T-helper 17 cell (primary cell): Measurements from ENCODE around the gene CHD9. TPM values are rescaled to one million over a fixed set of nuclear protein-coding genes. Genes with fewer than 3 reads are reported as not detected.
"Not testable (repeated sequence)": the region's sequence is repeated elsewhere in the genome, so short reads cannot be mapped to it uniquely, and the experiment has no call there.

Source experiments
- ATAC-seq: fragments of 150-1000 bp; cut with Tn5 transposase; 2 replicates; pipeline ENCODE4 v1.10.0; 2021; ENCODE audit warnings: mild to moderate bottlenecking, moderate library complexity
- DNase-seq, 3 donors: peaks; one replicate each; pipeline versions ENCODE4 v3.0.0 to v3.0.0-alpha.2; 2020 to 2021
- H3K9me3 ChIP-seq: one replicate; pipeline ENCODE4 v1.7.0; 2013; ENCODE audit warnings: low read length, mild to moderate bottlenecking; ENCODE audit not compliant: control insufficient read depth, poor library complexity, severe bottlenecking
- H3K27ac Mint-ChIP-seq: one replicate; pipeline ENCODE4 v1.8.0; 2022; ENCODE audit warnings: mild to moderate bottlenecking, moderate library complexity, mixed read lengths
- H3K27me3 Mint-ChIP-seq: one replicate; pipeline ENCODE4 v1.8.0; 2022; ENCODE audit warnings: mixed read lengths
- H3K36me3 Mint-ChIP-seq: one replicate; pipeline ENCODE4 v1.8.0; 2022; ENCODE audit warnings: low read depth, mixed read lengths
- H3K4me1 Mint-ChIP-seq: one replicate; pipeline ENCODE4 v1.8.0; 2022; ENCODE audit warnings: mild to moderate bottlenecking, mixed read lengths
- H3K4me3 Mint-ChIP-seq: one replicate; pipeline ENCODE4 v1.8.0; 2022; ENCODE audit warnings: mild to moderate bottlenecking, moderate library complexity, mixed read lengths
- total RNA-seq, 4 donors: library from RNA in 2 of 4; stranded (reverse) in 2 of 4; gene quantifications; one replicate each; pipeline ENCODE4 v1.2.3 and lab custom pipeline; 2022 to 2026

Gene CHD9
- total RNA-seq, 2 donors from 2014 or later = 32.4 to 33.3 TPM

GRCh38 chr16:53036711-53037110, 18.1 kb upstream of the CHD9 start:
- ATAC-seq, H3K4me1 Mint-ChIP-seq, H3K4me3 Mint-ChIP-seq, H3K27ac Mint-ChIP-seq, H3K9me3 ChIP-seq, DNase-seq, H3K36me3 Mint-ChIP-seq: not testable (repeated sequence)
- H3K27me3 Mint-ChIP-seq = peaks cover 32% of the 10 kb centered on the region

- Mint-ChIP-seq H3K27ac (no peak overlapping the region), H3K4me3 (no peak overlapping the region), H3K36me3 (no peaks in the 10 kb centered on the region), H3K4me1 (peaks cover 2% of the 10 kb centered on the region), H3K27me3 (peaks cover 37% of the 10 kb centered on the region)
- no peak for DNase-seq
- no peaks in the 10 kb centered on the region for H3K9me3 ChIP-seq
- no peak for ATAC-seq
Observed at GRCh38 chr16:53040788-53041187, 14.0 kb upstream of the CHD9 start.

DNA sequence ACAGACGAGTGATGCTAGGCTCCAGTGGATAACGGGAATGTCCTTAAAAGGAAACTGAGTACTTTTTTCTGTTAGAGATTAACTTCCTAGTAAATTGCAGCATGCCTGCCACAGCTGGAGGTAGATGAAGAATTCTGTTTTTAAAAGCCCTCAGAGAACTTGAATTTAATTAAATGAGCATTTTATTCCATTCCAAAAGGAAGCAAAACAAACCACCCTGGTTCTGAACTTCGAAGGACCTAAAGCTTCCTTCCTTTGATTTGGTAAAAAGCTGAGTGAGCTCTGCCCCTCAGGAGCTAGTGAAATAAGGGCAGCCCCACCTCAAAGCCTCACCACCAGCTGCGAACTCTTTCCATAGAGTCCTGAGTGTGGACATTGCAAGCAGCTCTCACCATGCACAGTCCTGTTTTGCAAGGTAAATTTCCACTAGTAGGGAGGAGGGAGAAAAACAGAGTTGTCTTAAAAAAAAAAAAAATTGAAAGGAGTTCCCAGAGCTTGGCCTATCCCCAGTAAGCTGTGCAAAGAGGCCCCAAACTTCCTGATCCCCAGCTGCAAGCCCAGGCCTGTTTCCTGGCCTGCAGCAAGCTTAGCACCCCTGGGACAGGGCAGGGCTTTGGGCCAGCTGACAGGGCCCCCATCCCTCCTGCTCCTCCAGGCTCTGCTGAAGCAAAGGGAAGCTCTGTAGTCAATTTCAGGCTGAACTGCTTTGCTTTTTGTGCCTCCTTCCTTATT, 13.3 kb upstream of the CHD9 start:
- no peak for ATAC-seq
- H3K36me3 Mint-ChIP-seq = no peaks in the 10 kb centered on the region
- no peak overlapping the region for H3K27ac Mint-ChIP-seq
- H3K9me3 ChIP-seq = no peaks in the 10 kb centered on the region
- peaks cover 2% of the 10 kb centered on the region for H3K4me1 Mint-ChIP-seq
- no peak for DNase-seq
- H3K27me3 Mint-ChIP-seq = peaks cover 37% of the 10 kb centered on the region
- no peak overlapping the region for H3K4me3 Mint-ChIP-seq

- ATAC-seq = no peak
- no peak for DNase-seq
- H3K36me3 Mint-ChIP-seq = no peaks in the 10 kb centered on the region
- H3K27ac Mint-ChIP-seq = no peak overlapping the region
- peaks cover 2% of the 10 kb centered on the region for H3K4me1 Mint-ChIP-seq
- H3K27me3 Mint-ChIP-seq = peaks cover 29% of the 10 kb centered on the region
- H3K4me3 Mint-ChIP-seq = no peak overlapping the region
- no peaks in the 10 kb centered on the region for H3K9me3 ChIP-seq
Observed at GRCh38 chr16:53042235-53042701, 12.5 kb upstream of the CHD9 start.

DNA sequence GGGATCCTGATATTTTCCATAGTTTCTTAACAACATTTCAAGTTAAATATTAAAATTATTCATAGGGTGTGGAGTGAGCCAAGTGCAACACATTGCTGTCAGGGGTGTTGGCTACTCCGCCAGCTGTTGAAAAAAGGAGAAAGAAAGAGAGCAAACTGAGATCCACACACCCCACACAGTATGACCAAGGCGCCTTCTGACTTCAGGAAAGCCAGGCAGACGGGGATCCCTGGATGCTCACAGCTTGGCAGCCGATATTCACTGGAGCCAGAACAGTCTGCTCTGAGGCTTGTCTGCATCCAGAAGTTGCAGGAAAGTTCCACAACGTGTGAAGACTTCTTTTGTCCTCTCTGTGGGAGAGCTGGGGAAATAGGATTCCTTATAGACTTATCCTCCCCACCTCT, 11.4 kb upstream of the CHD9 start:
- no peak overlapping the region for H3K4me3 Mint-ChIP-seq
- ATAC-seq = no peak
- H3K27ac Mint-ChIP-seq = no peak overlapping the region
- no peak for DNase-seq
- no peaks in the 10 kb centered on the region for H3K36me3 Mint-ChIP-seq
- no peaks in the 10 kb centered on the region for H3K9me3 ChIP-seq
- H3K4me1 Mint-ChIP-seq = peaks cover 2% of the 10 kb centered on the region
- H3K27me3 Mint-ChIP-seq = peaks cover 23% of the 10 kb centered on the region

DNA sequence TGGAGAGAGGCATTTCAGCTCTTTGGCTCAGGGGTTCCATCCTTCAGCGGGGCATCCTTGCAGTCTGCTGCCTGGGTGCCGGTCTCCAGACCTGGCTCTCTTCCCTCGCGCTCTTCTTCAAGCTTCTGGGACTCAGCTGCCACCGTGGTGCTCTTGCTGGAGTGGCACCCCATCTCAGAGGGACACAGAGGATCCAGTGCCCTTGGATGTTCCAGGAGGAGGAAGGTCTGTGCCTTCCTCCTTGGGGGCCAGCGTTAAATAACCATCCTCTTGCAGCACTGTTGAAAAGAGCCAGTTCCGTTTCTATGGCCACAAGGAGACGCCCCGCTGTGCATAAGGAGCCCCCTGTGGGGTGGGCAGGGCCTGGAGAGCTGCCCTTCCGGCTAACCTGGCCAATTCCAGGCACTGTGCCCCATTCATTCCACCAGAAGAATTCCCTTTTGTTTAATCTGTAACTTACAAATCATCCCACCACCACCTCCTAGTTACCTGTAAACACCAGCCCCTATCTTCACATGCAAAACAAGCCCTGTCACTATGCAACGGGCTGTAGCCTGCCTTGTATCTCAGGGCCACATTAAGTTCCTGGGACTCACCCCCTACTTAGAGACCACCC, 10.7 kb upstream of the CHD9 start:
- ATAC-seq (no peak), DNase-seq (no peak)
- no peaks in the 10 kb centered on the region for H3K9me3 ChIP-seq
- Mint-ChIP-seq H3K27ac (no peak overlapping the region), H3K27me3 (peaks cover 23% of the 10 kb centered on the region), H3K36me3 (no peaks in the 10 kb centered on the region), H3K4me1 (peaks cover 2% of the 10 kb centered on the region), H3K4me3 (no peak overlapping the region)

DNA sequence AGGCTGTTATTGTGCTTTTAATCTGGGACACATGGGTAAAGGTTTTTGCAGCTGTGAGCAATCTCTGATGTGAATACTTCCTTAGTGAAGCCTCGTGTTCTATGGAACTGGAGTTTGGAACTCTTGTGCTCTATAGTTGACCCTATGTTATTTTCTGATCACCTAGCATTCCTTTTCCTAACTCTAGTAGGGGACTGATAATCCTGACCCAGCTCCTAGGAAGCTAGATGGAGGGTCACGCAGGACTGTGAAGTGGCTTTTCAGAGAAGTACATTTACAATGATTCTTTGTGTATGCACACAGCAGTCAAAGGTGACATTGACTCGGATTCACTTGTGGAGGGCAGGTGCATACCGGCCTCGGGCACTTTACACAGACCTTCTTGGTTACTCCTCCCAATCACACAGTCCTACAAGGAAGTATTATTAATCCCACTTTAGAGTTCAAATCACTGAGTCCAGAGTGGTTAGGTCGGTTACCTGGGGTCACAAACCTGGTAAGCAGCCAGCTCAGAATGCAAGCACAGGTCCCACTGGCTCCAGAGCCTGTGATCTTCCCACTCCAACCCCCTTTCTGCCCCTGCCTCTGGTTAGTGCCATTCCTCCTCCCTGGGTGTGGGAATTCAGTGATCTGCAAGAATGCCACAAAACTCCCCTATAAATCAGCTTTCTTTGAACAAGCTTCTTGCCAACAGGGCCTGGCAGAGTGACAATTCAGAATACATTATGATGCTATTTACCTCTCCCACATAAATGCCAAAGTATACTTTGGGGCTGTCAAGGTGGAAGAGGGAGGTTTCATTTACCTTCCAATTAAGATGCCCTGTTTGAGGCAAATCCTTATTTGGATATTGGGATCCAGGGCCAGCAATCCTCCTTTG, 9.2 kb upstream of the CHD9 start:
- DNase-seq = no peak
- no peak for ATAC-seq
- H3K4me3 Mint-ChIP-seq = no peak overlapping the region
- H3K27ac Mint-ChIP-seq = no peak overlapping the region
- peaks cover 23% of the 10 kb centered on the region for H3K27me3 Mint-ChIP-seq
- H3K36me3 Mint-ChIP-seq = no peaks in the 10 kb centered on the region
- H3K9me3 ChIP-seq = no peaks in the 10 kb centered on the region
- peaks cover 2% of the 10 kb centered on the region for H3K4me1 Mint-ChIP-seq

DNA sequence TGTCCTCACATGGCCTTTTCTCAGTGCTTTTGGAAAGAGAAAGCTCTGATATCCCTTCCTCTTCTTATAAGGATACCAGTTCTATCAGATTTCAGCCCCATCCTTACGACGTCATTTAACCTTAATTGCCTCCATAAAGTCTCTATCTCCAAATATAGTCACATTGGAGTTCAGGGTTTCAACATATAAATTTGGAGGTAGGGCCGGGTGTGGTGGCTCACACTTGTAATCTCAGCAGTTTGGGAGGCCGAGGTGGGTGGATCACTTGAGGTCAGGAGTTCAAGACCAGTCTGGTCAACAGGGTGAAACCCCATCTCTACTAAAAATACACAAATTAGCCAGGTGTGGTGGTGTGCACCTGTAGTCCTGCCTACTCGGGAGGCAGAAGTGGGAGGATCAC, 7.3 kb upstream of the CHD9 start:
- H3K36me3 Mint-ChIP-seq, H3K27ac Mint-ChIP-seq, H3K9me3 ChIP-seq, H3K4me3 Mint-ChIP-seq, DNase-seq, H3K4me1 Mint-ChIP-seq, ATAC-seq: not testable (repeated sequence)
- peaks cover 23% of the 10 kb centered on the region for H3K27me3 Mint-ChIP-seq

GRCh38 chr16:53048139-53048915, 6.5 kb upstream of the CHD9 start:
- DNase-seq = no peak
- Mint-ChIP-seq H3K36me3 (no peaks in the 10 kb centered on the region), H3K4me1 (peaks cover 2% of the 10 kb centered on the region), H3K27me3 (peaks cover 23% of the 10 kb centered on the region), H3K27ac (no peak overlapping the region), H3K4me3 (no peak overlapping the region)
- no peaks in the 10 kb centered on the region for H3K9me3 ChIP-seq
- ATAC-seq = no peak

DNA sequence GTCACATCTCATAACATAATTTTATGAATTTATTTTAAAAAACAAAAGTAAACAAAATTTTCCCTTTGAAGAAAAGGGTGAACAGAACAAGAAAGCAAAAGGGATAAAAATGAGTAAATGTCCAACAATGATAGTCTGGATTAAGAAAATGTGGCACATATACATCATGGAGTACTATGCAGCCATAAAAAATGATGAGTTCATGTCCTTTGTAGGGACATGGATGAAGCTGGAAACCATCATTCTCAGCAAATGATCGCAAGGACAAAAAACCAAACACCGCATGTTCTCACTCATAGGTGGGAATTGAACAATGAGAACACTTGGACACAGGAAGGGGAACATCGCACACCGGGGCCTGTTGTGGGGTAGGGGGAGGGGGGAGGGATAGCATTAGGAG, 3.5 kb upstream of the CHD9 start:
- ATAC-seq, H3K27me3 Mint-ChIP-seq, H3K9me3 ChIP-seq, H3K36me3 Mint-ChIP-seq, H3K27ac Mint-ChIP-seq, H3K4me3 Mint-ChIP-seq, H3K4me1 Mint-ChIP-seq, DNase-seq: not testable (repeated sequence)

DNA sequence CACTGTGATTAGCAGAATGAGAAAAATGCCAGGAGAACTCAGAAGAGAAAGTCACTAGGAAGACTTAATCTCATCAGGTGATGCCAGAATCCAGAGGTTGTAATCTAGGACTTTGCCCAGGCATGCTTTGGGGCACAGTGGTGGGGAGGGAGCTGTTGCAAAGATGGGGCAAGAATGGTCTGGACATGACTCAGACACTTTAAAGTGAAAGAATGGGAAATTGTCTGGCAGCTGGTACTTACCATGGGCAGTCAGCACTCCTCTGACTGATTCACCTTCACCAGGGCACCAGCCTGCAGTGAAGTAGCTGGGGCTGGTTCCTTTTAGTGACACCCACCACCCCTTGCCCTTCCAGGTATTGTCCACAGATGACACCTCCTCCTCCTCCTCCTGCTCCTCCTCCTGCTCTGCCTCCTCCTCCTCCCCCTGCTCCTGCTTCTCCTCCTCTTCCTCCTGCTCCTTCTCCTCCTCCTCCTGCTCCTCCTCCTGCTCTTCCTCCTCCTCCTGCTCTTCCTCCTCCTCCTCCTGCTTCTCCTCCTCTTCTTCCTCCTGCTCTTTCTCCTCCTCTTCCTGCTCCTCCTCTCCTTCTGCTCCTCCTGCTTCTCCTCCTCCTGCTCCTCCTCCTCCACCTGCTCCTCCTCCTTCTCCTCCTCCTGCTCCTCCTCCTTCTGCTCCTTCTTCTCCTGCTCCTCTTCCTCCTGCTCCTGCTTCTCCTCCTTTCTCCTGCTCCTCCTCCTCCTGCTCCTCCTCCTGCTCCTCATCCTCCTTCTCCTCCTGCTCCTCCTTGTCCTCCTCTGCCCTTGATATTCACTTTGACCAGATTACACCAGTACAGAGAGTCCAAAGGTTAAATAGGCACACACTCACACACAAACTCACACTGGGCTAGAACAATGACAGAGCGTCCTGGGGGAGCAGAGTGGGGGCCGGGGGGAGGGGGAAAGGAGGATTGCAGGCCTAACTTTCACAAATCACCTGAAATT, 2.0 kb upstream of the CHD9 start, which contains the start of gene CHD9NB:
CHD9NB (minus strand) TSS at position 379 of the 983 bp plus-strand sequence. CDS start 8,739 bp downstream, outside the sequence.
- ATAC-seq = no peak
- Mint-ChIP-seq H3K4me1 (peaks cover 10% of the 10 kb centered on the region), H3K27me3 (no peaks in the 10 kb centered on the region), H3K36me3 (no peaks in the 10 kb centered on the region), H3K4me3 (no peak within 1 kb of the TSS), H3K27ac (no peak within 1 kb of the TSS)
- DNase-seq = no peak
- H3K9me3 ChIP-seq = no peaks in the 10 kb centered on the region
